Fibroblast of skin of right biceps (primary cell): ENCODE measurements around the gene PRPSAP2.
A peak's percentile ranks its signal among the peaks of the same experiment; 100 is the strongest.
"Not testable (repeated sequence)": the region's sequence is repeated elsewhere in the genome, so short reads cannot be mapped to it uniquely, and the experiment has no call there.

ENCODE experiments used
- DNase-seq: peaks from one replicate; pipeline ENCODE4 v3.0.0-alpha.2; 2013

PRPSAP2 gene, protein sequence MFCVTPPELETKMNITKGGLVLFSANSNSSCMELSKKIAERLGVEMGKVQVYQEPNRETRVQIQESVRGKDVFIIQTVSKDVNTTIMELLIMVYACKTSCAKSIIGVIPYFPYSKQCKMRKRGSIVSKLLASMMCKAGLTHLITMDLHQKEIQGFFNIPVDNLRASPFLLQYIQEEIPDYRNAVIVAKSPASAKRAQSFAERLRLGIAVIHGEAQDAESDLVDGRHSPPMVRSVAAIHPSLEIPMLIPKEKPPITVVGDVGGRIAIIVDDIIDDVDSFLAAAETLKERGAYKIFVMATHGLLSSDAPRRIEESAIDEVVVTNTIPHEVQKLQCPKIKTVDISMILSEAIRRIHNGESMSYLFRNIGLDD

DNA sequence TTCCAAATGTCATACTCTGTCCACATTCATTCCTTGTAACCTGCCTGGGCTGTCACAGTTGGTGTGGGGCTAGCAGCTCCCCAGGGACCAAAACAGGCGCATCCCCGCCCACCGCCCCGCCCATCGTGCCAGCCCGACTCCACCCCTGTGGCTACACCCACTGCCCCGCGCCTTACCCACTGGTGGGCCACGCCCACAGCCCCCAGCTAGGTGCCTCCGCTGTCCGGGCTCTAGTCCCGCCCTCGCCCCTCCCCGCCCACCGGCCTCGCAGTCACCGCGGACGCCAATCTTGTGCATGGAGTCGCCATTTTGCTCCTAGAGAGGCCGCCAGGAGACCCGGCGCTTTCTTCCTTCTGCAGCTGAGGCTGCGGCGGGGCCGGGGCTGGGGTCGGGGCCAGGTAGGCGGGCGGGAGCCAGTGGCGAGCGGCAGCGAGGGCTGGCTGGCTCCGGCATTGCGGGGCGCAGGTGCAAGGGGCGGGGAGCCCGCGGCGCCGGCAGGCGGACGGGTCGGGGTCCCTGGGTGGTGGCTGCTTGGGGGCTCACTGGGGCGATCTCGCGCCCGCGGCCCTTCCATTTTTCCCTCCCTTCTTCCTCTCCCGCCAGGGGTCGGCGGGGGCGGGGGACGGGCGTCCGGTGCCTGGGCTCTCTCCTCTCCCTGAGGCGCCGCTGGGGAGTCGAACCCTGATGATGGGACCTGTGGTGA is at the start of gene PRPSAP2:
Gene PRPSAP2 (plus strand): TSS at position 268 of the 703 bp plus-strand sequence. CDS start 7,703 bp downstream, outside the sequence.
- peak; percentile 93 for DNase-seq

DNA sequence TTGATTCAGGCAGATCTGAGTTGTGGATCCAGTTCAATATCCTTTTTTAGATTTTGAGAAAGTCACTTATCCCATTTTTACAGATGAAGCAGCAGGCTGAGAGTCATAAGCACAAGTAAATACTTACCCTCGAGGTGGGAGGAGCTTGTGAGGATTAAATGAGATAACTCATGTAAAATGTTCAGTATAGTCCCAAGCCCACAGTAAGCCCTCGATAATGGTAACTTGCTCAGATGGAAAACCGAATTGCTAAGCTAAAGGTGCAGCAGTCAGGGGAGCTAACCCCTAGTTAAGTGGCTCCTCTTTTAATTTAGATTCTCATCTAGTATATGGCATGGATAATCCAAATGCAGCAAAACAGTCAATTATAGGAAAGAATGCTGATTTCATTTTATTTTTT is 42.0 kb upstream of the PRPSAP2 start:
- DNase-seq, result not testable (repeated sequence)

DNA sequence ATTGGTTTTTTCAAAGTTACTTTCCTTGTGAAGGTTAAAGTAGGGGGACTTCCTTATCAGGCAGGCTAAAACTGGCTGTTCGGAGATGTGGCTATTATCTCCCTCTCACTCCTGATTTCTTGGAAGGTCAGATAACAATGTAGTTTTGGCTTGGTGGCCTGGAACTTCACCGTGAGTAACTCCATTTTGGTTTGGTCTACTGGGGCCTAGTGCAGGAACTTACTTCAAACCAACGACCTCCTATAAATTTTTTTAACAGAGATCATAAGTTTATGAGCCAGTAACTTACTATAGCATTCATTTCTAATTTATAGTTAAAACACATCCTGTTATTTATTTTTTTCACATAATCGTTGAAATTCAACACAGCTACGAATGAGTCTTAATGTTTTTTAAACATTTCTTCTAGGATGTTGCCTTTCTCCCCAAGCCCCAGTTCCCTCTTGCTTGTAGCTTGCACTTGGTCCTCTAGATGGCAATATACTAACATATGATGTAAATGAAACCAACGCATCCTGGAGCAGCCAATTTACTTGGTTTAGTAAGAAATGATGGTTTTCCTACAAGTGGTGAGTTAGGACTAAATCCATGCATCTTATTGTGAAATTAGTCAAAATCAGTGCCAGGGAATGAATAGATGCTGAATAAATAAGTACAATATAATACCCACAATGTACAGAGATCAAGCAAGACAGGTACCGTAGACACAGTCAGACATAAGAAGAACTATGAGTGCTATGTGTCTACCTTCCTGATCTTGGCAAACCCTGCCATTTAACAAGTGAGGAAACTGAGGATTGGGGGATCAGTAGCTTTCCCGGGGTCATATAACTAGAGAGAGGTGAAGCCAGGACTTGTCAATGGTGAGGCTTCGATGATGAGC is 41.2 kb upstream of the PRPSAP2 start:
- DNase-seq, result peak; percentile 68

DNA sequence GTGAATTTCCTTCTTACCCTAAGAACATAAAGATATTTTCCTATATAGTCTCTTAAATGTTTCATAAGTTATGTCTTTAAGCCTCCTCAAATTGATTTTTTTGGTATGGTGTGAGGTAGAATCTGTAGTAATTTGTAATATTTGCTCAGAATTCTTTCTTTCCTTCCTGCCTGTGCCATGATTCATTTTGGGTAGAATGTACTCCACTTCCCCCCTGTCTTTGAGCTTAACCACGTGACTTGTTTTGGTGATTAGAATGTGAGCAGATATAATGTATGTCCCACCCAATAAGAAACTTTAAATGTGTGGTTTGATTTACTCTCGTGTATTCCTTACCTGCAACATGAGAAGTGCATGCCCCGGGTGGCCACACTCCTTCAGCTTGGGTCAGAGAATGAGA is 36.5 kb upstream of the PRPSAP2 start:
- peak; percentile 30 for DNase-seq

DNA sequence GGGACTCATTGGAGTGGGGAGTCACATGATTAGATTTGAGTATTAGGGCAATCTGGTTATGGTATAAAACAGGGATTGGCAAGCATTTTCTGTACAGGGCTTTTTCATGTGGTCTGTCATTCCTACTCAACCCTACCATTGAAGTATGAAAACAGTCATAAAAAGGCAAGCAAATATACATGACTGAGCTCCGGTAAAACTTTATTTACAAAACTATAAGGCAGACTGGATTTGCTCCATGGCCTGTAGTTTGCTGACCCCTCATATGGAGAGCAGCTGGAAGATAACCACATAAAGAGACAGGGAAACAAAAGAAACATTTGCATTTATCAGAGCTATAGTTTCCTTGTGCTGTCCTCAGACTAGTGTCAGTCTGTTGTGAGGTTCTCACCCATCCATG is 30.3 kb upstream of the PRPSAP2 start:
- not testable (repeated sequence) for DNase-seq

DNA sequence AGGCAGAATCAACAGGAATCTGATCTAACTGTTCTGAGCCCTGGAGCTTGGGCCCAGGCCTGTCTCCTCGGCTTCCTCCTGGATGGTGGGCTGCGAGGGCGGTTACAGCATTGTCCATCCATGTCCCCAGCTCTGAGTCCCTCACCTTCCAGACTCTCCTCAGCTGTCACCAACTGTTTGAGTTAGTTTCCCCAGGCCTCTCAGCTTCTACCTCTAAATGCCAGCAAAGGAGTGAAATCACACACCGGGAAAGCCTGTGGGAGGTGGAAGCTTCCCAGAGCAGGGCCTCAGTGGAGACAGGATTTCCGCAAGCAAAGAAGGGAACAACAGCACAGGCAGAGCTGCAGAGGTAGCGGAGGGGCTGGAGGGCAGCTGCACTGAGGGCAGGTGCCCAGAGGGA is 9.4 kb upstream of the PRPSAP2 start:
- DNase-seq, result no peak

DNA sequence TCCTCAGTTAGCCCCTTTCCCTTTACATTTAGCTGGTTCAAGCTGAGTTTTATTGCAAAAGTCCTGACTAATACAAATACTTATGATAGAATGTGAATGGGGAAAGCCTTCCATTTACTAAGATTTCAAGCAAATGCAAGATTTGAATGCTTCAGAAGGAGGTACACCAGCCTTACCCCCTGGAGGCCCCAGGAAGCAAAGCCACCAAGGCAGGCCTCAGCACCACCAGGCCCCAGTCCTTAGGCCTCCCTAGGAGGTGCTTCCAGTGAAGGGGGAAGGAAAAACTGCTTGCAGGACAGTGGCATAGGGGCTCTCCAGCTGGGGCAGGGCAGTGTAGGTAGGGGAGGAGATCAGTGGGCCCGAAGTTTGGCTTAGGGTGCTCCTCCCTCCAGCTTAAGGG is 7.3 kb upstream of the PRPSAP2 start:
- DNase-seq, result no peak

DNA sequence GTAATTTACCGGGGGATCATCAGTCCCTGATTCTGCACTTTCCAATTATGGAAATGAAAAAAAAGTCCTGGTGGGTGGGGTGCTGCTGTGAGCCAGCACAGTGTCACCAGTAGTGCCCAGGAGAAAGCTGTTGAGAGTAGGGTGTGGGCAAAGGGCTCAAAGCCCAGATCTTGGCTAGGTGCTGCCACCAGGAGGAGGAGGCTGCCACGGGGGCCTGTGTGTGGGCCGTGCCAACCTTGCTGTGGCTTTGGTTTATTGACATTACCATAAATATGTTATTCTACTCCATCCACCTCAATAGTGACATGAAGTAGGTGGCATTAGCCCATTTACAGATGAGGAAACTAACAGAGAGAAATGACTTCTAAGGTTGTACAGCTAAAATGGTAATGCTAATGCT is 6.7 kb upstream of the PRPSAP2 start:
- DNase-seq, result no peak

DNA sequence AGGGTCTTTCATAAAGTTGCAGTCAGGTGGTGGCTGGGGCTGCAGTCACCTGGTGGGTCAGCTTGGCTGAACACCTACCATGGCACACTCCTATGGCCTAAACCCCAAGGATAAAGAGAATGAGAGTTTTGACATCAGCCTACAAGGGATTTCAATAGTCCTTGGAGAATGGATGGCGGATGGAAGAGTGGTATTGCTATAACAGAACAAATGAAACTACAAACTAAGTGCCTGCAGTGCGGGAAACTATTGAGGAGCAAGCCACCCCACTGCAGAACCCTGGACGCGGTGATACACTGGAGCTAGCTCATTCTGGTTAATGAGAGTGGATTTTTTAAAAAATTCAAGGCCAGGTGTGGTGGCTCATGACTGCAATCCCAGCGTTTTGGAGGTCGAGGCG is 3.0 kb upstream of the PRPSAP2 start:
- no peak for DNase-seq

DNA sequence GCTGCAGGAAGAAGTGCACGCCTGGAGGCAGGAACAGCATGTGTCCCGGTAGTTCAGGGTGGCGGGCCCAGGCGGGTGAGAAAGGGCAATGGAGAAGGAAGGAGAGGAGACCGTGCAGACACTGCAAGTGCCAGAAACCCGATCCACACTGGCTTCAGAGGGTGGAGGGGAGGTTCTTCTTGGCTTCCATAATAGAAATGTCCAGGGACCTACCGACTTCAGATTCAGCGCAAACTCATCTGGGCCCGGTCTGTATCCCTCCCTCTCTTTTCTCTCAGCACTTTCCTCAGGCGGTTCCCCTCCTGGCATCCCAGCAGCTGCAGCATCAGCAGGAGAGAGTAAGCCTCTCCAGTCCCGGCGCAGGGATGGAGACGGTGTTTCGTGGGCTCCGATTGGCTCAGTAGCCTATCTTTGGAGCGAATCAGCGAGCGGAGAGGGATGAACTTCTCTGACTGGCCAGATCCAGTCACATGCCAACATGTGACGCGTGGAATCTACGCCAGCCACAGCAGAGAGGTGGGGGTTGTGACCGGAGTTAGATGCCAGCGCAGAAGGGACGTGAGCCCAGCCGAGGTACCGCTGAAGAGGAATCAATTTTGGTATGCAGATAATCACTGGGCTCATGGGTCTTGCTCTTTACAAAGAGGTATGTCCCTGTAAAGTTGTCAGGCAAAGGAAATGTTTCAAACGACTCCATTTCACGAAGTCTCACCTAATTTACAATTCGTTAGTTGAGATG is 1.9 kb upstream of the PRPSAP2 start:
- peak; percentile 95 for DNase-seq

DNA sequence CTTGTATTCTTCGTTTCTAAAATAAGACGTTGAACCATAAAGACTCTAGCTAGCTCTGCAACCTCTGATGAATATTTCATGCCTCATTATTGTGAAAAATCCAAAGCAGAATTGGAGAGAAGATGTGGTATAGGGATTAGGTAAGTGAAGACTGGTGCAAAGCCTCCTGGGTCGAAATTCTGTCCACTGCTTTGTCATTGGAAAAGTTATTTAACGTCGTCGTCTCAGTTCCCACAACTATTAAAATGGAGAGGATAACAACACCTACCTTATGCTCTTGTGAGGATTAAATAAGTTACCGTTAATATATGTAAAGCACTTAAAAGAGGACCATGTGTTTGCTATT is 1.4 kb upstream of the PRPSAP2 start:
- DNase-seq, result no peak

DNA sequence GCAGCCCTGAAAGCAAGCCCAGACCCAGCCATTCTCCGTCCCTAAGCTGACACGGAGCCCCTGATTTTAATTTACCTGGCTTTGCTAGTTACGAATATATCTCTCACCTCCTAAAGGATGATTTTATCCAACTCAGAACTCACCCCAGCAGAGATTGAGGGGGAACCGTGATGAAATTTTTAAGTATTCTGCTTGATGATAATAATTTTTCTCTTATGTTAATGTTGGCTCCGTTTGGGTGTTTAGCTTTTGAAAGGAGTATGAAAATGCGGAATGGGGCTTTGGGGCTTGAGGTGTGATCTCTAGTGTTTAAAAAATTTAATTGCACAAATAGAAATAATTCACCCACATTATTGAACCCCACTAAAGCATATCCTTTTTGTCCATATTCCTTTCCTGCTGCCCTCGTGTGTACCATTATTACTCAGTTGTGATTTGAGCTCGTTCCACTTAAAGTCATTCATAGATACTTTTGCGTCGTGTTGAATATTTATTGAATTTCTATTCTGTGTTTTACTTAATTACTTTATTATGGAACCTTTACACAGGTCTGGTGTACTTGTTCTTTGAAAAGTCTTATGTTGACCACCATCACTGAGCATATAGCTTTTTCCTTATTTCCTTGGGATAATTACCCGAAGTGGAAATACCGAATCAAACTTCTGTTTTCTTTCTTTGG is 775 bp downstream of the PRPSAP2 start:
- DNase-seq, result no peak

DNA sequence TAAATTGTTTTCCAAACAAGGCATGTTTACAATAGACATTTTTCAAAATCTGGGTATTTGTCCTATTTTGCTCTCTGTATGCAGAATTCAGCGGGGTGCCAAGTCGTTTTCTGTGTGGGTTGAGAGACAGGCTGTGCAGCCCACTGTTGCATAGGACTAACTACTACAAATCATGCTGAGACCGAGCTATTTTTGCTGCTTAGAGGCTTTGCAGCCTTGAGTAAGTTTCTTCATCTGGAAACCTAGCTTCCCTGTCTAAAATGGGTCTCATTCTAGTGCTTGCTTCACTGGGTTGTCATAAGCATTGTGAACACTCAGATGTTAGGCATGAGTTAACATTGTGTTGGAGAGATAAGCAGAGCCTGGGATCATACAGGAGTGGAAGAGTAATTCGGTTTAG is 1.3 kb downstream of the PRPSAP2 start:
- peak; percentile 35 for DNase-seq

DNA sequence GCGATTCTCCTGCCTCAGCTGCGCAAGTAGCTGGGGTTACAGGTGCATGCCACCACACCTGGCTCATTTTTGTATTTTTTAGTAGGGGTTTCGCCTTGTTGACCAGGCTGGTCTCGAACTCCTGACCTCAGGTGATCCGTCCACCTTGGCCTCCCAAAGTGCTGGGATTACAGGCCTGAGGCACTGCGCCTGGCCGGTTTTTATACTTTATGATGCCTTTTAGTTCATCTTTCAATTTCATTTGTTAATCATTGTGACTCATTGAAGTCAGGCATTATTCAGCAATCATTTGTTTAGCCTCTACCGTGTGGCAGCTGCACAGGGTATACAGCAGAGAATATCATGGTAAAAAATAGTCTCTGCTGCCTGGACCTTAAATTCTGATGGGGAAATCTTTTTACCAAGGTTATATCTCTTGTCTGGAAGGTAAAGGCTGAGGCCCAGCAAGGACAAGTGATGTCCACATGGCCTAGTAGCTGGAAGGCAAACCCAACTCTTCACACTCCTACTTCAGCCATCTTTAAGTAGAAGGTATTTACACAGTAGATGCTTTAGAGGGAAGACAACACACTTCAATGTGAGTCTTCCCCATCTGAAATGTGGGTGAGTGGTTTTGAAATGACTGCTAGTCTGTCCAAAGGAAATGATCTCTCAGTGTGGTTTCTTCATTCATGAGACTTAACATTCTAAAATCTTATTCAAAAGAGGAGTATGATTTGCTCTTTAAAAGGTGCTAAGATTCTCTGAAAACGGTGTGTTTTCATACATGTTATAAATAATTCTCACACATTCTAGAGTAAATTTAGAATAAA is 2.4 kb downstream of the PRPSAP2 start:
- no peak for DNase-seq

DNA sequence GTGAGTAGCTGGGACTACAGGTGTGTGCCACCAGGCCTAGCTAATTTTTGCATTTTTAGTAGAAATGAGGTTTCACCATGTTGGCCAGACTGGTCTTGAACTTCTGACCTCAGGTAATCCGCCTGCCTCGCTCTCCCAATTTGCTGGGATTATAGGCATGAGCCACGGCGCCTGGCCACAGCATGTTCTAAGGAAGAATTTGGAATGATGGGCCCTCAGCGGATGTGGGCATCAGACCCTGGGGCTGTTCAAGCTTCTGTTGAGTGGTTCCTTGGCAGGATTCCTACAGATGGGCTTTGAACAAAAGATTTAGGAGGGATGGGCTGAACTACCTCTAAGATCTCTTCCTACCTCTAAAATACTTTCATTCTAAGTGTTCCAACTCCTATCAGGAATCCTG is 4.1 kb downstream of the PRPSAP2 start:
- DNase-seq, result no peak

DNA sequence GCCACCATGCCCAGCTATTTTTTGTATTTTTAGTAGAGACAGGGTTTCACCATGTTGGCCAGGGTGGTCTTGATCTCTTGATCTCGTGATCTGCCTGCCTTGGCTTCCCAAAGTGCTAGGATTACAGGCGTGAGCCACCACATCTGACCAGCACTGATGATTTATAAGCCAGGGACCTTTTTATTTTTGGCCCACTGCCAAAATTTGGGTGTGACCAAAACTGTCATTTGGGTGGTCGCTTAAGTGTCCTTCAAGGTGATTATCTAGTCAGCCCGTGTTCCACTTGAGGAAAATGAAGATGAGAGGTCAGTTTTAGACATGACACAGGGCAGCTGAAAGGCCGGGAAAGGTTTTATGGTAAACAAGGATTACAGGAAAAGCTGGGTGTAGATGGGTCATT is 7.1 kb downstream of the PRPSAP2 start:
- not testable (repeated sequence) for DNase-seq

DNA sequence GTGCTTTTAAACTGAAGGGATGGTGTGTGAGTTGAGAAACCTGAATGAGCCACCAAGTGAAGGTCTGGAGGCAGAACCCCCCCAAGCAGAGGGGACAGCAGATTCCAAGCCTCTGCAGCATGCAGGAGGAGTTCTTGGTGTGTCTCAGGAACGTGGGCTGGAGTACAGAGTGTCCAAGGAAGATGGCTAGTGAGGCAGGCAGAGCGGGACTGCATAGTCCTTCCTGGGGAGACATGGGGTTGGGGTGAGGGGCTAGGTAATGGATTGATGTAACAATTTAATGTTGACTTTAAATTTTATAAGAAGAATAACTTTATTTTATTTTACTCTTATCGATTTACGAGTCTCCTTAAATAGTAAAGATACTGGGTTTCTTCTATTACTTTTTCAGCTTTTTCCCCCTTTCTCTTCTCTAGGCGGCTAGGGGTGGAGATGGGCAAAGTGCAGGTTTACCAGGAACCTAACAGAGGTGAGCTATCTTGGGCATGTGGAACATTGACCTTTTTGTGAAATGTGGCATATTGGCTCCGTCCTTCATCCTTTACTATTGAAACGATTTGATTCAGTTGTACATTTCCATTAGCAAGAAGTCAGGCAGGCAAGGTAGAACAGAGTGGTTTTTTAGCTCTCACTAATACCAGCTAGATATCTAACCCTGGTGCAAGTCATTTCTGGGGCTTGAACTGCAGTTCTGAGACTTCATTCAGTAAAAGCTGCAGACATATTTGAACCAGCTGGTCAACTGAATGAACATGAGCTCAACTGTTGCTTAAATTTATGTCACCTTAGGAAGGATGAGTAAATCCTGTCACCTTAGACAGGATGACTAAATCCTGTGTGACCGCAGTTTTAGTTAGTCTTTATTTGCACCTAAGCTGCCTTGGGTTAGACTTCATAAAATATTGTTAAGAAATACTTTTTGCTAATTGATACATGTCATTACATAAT is 9.2 kb downstream of the PRPSAP2 start:
- no peak for DNase-seq

DNA sequence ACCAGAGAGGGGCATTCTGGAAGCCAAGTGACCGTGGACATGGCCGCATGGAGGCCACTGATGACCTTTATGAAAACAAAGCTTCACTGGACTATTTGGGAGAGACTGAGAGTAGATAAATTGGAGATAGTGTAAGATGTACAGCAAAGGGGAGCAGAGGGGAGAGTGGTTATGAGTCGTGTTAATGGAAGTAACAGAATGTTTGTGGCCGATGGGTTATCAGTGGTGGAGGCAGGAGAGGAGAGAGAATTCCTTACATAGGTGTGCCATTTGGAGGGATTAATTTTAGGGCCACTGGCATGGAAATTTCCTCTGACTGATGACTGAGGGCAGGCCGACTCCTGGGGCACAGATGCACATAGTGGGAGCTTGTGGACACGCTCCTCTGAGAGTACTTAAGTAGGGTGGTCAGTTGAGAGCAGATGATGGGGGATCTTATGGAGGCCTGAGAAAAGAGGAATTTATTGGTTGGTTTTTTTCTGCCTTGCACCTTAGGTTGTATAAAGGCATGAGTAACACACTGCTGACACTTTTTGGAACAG is 19.2 kb downstream of the PRPSAP2 start:
- DNase-seq, result peak; percentile 71

DNA sequence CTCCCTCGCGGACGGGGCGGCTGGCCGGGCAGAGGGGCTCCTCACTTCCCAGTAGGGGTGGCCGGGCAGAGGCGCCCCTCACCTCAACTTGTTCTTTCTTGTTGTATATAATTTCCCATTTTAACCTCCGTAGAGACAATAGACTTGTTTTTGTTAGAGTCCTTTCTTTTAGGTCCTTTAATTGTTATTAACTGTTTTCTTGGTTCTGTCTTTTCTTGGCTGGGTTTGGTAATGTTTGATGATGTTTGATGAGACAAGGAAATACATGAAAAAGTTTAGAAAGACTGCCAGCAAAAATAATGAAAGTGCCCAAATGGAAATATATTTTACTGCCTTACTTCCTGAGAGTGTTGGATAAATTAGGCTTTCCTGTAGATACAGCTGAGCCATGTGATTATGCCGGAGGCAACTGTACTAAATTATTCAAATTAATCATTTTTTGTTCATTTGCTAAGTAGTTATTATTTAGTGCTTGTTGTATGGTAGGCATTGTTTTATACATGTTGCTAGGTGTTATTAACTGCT is 30.9 kb downstream of the PRPSAP2 start:
- DNase-seq, result no peak

DNA sequence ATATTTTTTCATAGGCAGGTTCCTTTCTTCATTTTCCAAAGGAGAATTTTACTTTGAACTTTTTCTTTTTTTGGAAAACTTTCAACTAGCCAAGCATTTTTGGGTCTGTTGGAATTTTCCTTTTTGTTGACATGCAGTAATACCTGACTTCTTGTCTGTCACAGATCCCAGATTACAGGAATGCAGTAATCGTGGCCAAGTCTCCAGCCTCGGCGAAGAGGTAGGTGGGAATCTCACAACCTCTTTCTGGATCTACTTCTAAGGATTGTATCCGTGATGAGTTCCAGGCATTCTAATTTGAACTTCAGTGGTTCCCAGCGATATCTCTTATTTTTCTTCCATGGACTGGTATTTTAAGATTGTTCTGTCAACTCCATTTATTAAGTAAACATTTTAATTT is 31.7 kb downstream of the PRPSAP2 start:
- DNase-seq, result no peak
